Ovary (tissue), 3 donors: ENCODE data around the gene CYP2W1.

Source experiments
- CTCF ChIP-seq, 3 donors: fragments of 450-650 bp in 2 of 3; fragments of 200-600 bp in 1 of 3; IDR thresholded peaks; one replicate each; pipeline versions ENCODE4 v1.5.1 to v1.8.0; 2016 to 2022; ENCODE audit warnings: antibody characterized with exemption in 3 of 3, mild to moderate bottlenecking in 1 of 3
- EP300 ChIP-seq: sonication (generic); formaldehyde crosslinking; IDR thresholded peaks from one replicate; pipeline ENCODE4 v1.6.1; 2017; ENCODE audit warnings: antibody characterized with exemption
- POLR2A ChIP-seq: fragments of 450-650 bp; IDR thresholded peaks from one replicate; pipeline ENCODE4 v1.6.1; 2017; ENCODE audit warnings: antibody characterized with exemption, mild to moderate bottlenecking, moderate library complexity
- donor health status: DM: no; HTN: no; CAD: no.

- TF ChIP-seq POLR2A, result no peak
- no peak for TF ChIP-seq CTCF (IDR thresholded peaks at IDR 0.05)
- no peak for TF ChIP-seq EP300
These were observed 2.1 kb downstream of the CYP2W1 start for GRCh38 chr7:985127-985416.
